Measurements from ENCODE around the gene ZNF850. TPM values are rescaled to one million over a fixed set of nuclear protein-coding genes. Genes with fewer than 3 reads are reported as not detected.

The ZNF850 gene
- total and polyA plus RNA-seq, 4 donors = 0.15 to 5.0 (median 1.7) TPM

DNA sequence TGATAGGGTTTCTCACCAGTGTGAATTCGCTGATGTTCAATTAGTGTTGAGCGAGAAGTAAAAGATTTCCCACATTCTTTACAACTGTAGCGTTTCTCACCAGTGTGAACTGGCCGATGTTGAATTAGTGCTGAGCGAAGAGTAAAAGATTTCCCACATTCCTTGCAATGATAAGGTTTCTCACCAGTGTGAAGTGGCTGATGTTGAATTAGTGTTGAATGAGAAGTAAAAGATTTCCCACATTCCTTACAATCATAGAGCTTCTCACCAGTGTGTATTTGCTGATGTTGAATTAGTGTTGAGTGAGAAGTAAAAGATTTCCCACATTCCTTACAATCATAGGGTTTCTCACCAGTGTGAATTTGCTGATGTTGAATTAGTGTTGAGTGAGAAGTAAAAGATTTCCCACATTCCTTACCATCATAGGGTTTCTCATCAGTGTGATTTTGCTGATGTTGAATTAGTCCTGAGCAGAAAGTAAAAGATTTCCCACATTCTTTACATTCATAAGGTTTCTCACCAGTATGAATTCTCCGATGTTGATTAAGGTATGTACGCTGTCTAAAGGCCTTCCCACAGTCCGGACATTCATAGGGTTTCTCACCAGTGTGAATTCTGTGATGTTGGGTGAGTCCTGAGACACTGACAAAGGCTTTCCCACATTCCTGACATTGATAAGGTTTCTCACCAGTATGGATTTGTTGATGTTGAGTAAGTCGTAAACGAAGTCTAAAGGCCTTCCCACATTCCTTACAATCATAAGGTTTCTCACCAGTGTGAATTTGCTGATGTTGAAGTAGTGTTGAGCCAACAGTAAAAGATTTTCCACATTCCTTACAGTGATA, 24.0 kb downstream of the ZNF850 start:
- Histone ChIP-seq H3K9me3 (ENCODE audit: control insufficient read depth in 4 of 4, low read length in 3 of 4) (peaks cover 56 to 84% (median 66%) of the 10 kb centered on the region in 4 donors), H3K4me1 (ENCODE audit: control insufficient read depth in 4 of 4, insufficient read depth in 4 of 4, low read length in 3 of 4) (no peaks in the 10 kb centered on the region), H3K36me3 (ENCODE audit: control insufficient read depth in 4 of 4, insufficient read depth in 3 of 4, low read depth in 1 of 4, low read length in 3 of 4) (peaks cover 12 to 54% (median 49%) of the 10 kb centered on the region in 4 donors), H3K27ac (ENCODE audit: low read depth in 1 of 2, low read length in 2 of 2) (no peak overlapping the region), H3K4me3 (ENCODE audit: low read depth in 1 of 3, low read length in 3 of 3) (peak overlapping the region in 2 of 3 donors; percentile 25 to 79), H3K27me3 (ENCODE audit: control insufficient read depth in 4 of 4, insufficient read depth in 4 of 4, low read length in 3 of 4) (no peaks in the 10 kb centered on the region), H3K9ac (ENCODE audit: low read depth in 1 of 2, low read length in 2 of 2) (no peak overlapping the region)
- 98% methylated on average over 10 of the region's 10 CpGs for WGBS
- no peak for DNase-seq (ENCODE audit: low spot score)
- TF ChIP-seq HNF4G (IDR thresholded peaks at IDR 0.05) = no peak
- TF ChIP-seq SP1 (IDR thresholded peaks at IDR 0.05) = no peak
- no peak for TF ChIP-seq FOXA1 (IDR thresholded peaks at IDR 0.05)
- TF ChIP-seq, protein P1, sequence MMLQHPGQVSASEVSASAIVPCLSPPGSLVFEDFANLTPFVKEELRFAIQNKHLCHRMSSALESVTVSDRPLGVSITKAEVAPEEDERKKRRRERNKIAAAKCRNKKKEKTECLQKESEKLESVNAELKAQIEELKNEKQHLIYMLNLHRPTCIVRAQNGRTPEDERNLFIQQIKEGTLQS (IDR thresholded peaks at IDR 0.05) = no peak
- TF ChIP-seq, protein P2, sequence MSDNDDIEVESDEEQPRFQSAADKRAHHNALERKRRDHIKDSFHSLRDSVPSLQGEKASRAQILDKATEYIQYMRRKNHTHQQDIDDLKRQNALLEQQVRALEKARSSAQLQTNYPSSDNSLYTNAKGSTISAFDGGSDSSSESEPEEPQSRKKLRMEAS (IDR thresholded peaks at IDR 0.05) = no peak
- TF ChIP-seq JUND (IDR thresholded peaks at IDR 0.05) = no peak
- no peak for TF ChIP-seq GABPA (IDR thresholded peaks at IDR 0.05 in 1 of 2, conservative IDR thresholded peaks at IDR 0.05 in 1 of 2)

DNA sequence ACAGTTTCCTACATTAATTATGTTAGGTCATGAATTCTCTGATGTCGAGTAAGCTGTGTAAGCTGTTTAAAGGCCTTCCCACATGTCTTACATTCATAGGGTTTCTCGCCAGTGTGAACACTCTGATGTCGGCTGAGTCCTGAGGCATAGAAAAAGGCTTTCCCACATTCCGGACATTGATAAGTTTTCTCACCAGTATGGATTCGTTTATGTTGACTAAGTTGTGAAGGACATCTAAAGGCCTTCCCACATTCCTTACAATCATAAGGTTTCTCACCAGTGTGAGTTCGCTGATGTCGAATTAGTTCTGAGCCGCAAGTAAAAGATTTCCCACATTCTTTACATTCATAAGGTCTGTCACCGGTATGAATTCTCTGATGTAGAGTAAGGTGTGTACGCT, 24.9 kb downstream of the ZNF850 start:
- Histone ChIP-seq H3K4me3 (ENCODE audit: low read depth in 1 of 3, low read length in 3 of 3) (peak overlapping the region in 2 of 3 donors; percentile 25 to 79), H3K27ac (ENCODE audit: low read depth in 1 of 2, low read length in 2 of 2) (no peak overlapping the region), H3K27me3 (ENCODE audit: control insufficient read depth in 4 of 4, insufficient read depth in 4 of 4, low read length in 3 of 4) (no peaks in the 10 kb centered on the region), H3K36me3 (ENCODE audit: control insufficient read depth in 4 of 4, insufficient read depth in 3 of 4, low read depth in 1 of 4, low read length in 3 of 4) (peaks cover 13 to 52% (median 48%) of the 10 kb centered on the region in 4 donors), H3K4me1 (ENCODE audit: control insufficient read depth in 4 of 4, insufficient read depth in 4 of 4, low read length in 3 of 4) (no peaks in the 10 kb centered on the region), H3K9ac (ENCODE audit: low read depth in 1 of 2, low read length in 2 of 2) (no peak overlapping the region), H3K9me3 (ENCODE audit: control insufficient read depth in 4 of 4, low read length in 3 of 4) (peaks cover 52 to 81% (median 67%) of the 10 kb centered on the region in 4 donors)
- TF ChIP-seq YY1 (IDR thresholded peaks at IDR 0.05) (no peak), HNF4A (conservative IDR thresholded peaks at IDR 0.05) (no peak), FOXA2 (IDR thresholded peaks at IDR 0.05) (no peak), TAF1 (conservative IDR thresholded peaks at IDR 0.05) (no peak), RXRA (IDR thresholded peaks at IDR 0.05) (no peak), FOXA1 (IDR thresholded peaks at IDR 0.05) (no peak), GABPA (IDR thresholded peaks at IDR 0.05 in 1 of 2, conservative IDR thresholded peaks at IDR 0.05 in 1 of 2) (no peak), RAD21 (IDR thresholded peaks at IDR 0.05) (no peak), NR2F2 (IDR thresholded peaks at IDR 0.05) (no peak)
- TF ChIP-seq, protein P1 (IDR thresholded peaks at IDR 0.05) = no peak
- TF ChIP-seq, protein P3, sequence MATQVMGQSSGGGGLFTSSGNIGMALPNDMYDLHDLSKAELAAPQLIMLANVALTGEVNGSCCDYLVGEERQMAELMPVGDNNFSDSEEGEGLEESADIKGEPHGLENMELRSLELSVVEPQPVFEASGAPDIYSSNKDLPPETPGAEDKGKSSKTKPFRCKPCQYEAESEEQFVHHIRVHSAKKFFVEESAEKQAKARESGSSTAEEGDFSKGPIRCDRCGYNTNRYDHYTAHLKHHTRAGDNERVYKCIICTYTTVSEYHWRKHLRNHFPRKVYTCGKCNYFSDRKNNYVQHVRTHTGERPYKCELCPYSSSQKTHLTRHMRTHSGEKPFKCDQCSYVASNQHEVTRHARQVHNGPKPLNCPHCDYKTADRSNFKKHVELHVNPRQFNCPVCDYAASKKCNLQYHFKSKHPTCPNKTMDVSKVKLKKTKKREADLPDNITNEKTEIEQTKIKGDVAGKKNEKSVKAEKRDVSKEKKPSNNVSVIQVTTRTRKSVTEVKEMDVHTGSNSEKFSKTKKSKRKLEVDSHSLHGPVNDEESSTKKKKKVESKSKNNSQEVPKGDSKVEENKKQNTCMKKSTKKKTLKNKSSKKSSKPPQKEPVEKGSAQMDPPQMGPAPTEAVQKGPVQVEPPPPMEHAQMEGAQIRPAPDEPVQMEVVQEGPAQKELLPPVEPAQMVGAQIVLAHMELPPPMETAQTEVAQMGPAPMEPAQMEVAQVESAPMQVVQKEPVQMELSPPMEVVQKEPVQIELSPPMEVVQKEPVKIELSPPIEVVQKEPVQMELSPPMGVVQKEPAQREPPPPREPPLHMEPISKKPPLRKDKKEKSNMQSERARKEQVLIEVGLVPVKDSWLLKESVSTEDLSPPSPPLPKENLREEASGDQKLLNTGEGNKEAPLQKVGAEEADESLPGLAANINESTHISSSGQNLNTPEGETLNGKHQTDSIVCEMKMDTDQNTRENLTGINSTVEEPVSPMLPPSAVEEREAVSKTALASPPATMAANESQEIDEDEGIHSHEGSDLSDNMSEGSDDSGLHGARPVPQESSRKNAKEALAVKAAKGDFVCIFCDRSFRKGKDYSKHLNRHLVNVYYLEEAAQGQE (IDR thresholded peaks at IDR 0.05) = no peak
- DNase-seq (ENCODE audit: low spot score) = no peak
- WGBS = 98% methylated on average over 10 of the region's 10 CpGs

Data from liver (tissue), 9 donors.